Activated naive CD4-positive, alpha-beta T cell treated with anti-CD3 and anti-CD28 coated beads, Interleukin-2, amount 50 U/mL, for 72 hours (primary cell): ENCODE results near the gene OPCML. TPM values are rescaled to one million over a fixed set of nuclear protein-coding genes. Genes with fewer than 3 reads are reported as not detected.

Experiments
- ATAC-seq, 2 donors: fragments of 150-1000 bp; cut with Tn5 transposase; 2 replicates each; pipeline ENCODE4 v1.10.0; 2021; ENCODE audit warnings: mild to moderate bottlenecking in 2 of 2, moderate library complexity in 2 of 2
- DNase-seq, 2 donors: peaks; one replicate each; pipeline ENCODE4 v3.0.0; 2021 to 2022; ENCODE audit warnings: low spot score in 2 of 2
- H3K27ac Mint-ChIP-seq, 2 donors: one replicate each; pipeline ENCODE4 v1.8.0; 2022; ENCODE audit warnings: mild to moderate bottlenecking in 2 of 2, mixed read lengths in 2 of 2
- H3K36me3 Mint-ChIP-seq, 2 donors: one replicate each; pipeline ENCODE4 v1.8.0; 2022; ENCODE audit warnings: mixed read lengths in 2 of 2
- H3K9me3 Mint-ChIP-seq, 2 donors: one replicate each; pipeline ENCODE4 v1.8.0; 2022; ENCODE audit warnings: mixed read lengths in 2 of 2
- total RNA-seq, 2 donors: library from RNA; stranded (reverse); gene quantifications; one replicate each; pipeline ENCODE4 v1.2.3, GENCODE V29; 2022

The OPCML gene
- total RNA-seq, 2 donors from 2014 or later: not detected

DNA sequence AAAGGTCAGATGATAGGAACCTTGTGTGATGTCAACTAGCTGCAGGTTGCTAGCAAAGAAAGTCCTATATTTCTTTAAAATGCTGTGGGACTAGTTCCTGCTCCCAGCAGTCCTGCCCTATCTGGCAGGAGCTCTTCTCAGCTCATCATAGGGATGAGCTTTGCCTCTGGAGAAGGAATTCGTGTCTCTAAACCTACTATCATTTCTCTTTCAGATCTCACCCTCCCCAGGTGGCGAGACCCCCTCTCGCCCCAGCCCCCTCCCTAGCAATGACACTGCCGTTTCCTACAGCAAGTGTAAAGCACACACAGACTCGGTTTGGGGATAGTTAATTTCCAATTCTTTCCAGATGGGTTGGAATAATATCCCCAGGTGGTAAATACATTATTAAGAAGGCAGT, 533.3 kb downstream of the OPCML start:
- H3K36me3 Mint-ChIP-seq: peaks cover 0 to 7% of the 10 kb centered on the region in 2 donors
- ATAC-seq (no peak), DNase-seq (no peak)

GRCh38 chr11:132997396-132997795, 534.9 kb downstream of the OPCML start:
- H3K9me3 Mint-ChIP-seq: peaks cover 6 to 9% of the 10 kb centered on the region in 2 donors
- H3K27ac Mint-ChIP-seq: no peak overlapping the region
- peaks cover 0 to 13% of the 10 kb centered on the region in 2 donors for H3K36me3 Mint-ChIP-seq
- DNase-seq (no peak), ATAC-seq (no peak)

More for the DNA sequence above, 533.3 kb downstream of the OPCML start:
- Mint-ChIP-seq H3K9me3 (peaks cover 9 to 12% of the 10 kb centered on the region in 2 donors), H3K27ac (no peak overlapping the region)

GRCh38 chr11:132994966-132995365, 537.3 kb downstream of the OPCML start:
- no peak overlapping the region for H3K27ac Mint-ChIP-seq

DNA sequence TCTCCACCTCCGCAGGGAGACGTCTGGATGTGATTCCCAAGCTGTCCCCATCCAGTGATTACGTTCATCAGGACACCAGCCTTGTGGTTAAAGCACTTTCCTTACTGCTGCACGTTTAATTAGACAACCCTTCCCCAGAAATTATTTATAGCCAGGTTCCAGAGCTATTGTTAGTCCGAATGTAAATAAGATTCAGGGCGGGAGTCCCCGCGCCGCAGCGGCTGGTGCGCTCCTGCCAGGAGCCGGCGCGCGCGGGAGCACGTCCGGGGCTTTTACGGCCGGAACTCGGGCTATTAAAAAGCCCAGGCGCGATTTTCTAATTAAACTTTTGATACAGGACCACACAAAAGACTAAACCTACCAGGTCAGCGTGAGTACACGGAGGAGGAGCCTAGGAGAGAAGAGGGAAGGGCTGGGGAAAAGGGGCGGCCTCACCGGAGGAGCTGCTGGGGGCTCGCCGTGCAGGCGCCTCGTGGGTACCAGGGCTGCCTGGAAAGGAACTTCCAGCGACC, 538.3 kb downstream of the OPCML start:
- Mint-ChIP-seq H3K36me3 (peaks cover 0 to 13% of the 10 kb centered on the region in 2 donors), H3K27ac (no peak overlapping the region), H3K9me3 (peaks cover 0 to 5% of the 10 kb centered on the region in 2 donors)
- DNase-seq (no peak), ATAC-seq (no peak)

More at GRCh38 chr11:132994966-132995365, 537.3 kb downstream of the OPCML start:
- ATAC-seq (no peak), DNase-seq (no peak)
- H3K9me3 Mint-ChIP-seq: peaks cover 0 to 5% of the 10 kb centered on the region in 2 donors
- H3K36me3 Mint-ChIP-seq: peaks cover 0 to 13% of the 10 kb centered on the region in 2 donors

GRCh38 chr11:132992838-132993631, 539.3 kb downstream of the OPCML start:
- Mint-ChIP-seq H3K9me3 (peaks cover 0 to 9% of the 10 kb centered on the region in 2 donors), H3K27ac (no peak overlapping the region), H3K36me3 (peaks cover 0 to 13% of the 10 kb centered on the region in 2 donors)
- no peak for DNase-seq
- no peak for ATAC-seq

DNA sequence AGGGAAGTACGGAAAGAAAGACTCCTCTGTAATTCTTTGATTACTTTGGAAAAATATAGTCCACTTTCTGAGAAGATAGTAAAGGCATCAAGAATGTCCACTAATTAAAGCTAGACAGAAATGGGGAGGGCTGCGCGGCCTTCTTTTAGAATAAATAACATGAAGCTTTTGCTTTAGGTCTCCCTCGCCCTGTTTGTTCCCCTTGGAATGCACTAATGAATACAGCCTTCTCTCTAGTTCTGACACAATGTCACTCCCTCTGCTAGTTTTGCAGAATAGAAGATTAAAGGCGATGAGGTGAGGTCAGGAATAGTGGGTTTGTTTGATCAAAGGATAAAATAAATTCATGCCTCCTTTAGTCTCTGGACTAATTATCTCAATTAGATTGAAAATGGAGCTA, 543.9 kb downstream of the OPCML start:
- Mint-ChIP-seq H3K27ac (no peak overlapping the region), H3K36me3 (peaks cover 0 to 5% of the 10 kb centered on the region in 2 donors), H3K9me3 (peaks cover 8 to 9% of the 10 kb centered on the region in 2 donors)
- ATAC-seq (no peak), DNase-seq (no peak)

DNA sequence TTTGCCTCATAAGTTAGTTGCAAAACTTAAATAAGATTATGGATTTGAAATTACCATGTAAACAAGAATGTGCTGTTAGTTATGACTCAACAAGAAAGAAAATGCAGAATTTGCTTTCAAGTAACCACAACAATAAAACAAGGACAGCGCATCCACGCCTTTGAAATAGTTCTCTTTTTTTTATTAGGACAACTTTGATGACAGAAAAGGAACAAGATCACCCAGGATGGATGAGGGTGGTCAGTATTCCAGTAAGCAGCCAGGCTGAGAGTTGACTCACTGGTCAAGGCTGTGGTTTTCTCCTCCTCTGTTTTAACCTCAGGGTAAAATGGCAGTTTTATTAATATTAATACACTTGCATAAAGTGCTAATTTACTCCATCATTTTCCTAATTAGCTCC, 544.4 kb downstream of the OPCML start:
- ATAC-seq: no peak
- H3K9me3 Mint-ChIP-seq: peaks cover 8 to 9% of the 10 kb centered on the region in 2 donors
- H3K36me3 Mint-ChIP-seq: no peaks in the 10 kb centered on the region
- H3K27ac Mint-ChIP-seq: no peak overlapping the region
- no peak for DNase-seq

- H3K36me3 Mint-ChIP-seq: no peaks in the 10 kb centered on the region
- no peak overlapping the region for H3K27ac Mint-ChIP-seq
- ATAC-seq (no peak), DNase-seq (no peak)
- H3K9me3 Mint-ChIP-seq: peaks cover 12 to 16% of the 10 kb centered on the region in 2 donors
These were observed 548.7 kb downstream of the OPCML start for GRCh38 chr11:132983641-132983978.

DNA sequence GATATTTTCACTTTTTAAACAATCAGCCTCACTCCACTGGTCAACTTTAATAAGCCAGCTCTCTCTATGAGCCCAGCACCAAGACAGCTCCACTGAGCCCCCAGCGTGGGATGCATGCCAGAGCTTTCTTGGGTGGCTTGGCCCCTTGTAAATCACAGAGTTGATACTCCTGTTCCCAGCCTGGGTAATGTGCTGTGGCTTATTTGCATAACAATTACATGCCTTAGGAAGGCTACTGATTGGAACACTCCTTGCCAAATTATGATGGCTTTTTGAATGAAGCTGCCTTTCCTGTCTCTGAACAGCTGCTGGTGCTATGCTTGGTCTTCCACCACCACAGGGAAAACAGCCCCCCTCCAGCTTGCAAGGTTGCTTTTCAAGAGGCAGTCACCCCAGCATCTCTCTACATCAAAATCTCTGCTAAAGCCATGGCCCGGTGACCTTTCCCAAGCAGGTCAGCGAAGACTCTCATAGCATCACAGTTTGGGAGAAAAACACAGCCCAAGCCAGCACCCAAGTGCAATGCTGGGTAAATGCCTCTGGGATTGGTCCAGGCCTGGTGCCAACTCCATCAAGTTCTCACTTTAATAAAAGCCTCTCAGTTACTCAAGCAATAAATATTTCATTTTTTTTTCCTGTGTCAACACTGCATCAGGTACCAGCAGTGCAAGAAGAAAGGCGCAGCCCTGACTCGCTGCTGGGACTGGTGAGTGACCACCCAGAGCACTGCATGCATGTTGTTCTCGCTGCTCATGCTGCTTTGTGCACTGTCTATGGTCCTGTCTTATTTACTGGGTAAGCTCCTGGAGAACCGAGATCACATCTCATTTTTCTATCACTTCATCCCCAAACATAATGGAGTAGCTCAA, 549.3 kb downstream of the OPCML start:
- DNase-seq (no peak), ATAC-seq (no peak)
- Mint-ChIP-seq H3K36me3 (no peaks in the 10 kb centered on the region), H3K9me3 (peaks cover 11 to 16% of the 10 kb centered on the region in 2 donors), H3K27ac (no peak overlapping the region)

DNA sequence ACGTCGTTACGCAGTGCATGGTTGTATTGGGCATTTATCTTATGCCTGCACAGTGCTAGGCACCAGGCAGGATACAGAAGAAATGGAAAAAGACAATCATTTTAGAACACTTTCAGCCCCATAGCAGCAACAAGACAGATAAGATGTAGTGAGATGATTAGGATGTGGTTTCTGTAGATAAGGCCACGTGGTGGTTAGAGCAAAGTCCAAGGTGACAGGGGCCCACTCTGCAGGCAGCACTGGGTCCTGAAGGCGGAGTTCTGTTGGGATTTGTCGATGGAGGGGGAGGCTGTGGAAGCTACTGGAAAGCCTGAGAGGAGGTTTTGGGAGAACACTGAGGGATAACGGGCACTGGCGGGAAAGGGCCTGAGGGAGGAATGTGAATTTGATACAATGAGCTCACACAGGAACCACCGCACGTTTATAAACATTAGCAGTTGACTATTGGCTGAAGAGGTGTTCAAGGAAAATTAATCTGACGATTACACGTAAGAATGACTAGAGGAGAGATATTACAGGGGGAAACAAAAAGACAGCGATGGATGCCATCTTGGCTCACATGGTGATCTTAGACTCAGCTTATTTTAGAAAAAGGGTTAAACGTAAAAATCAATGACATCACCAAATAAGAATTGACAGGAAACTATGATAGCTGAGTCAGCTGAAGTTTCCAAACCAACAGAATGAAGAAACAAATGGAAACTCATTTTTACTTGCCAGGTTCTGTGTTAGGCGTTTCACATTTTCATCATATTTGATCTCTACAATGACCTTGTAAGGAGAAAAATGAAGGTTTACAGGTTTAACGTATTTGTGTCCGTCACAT, 551.0 kb downstream of the OPCML start:
- Mint-ChIP-seq H3K9me3 (peaks cover 10 to 11% of the 10 kb centered on the region in 2 donors), H3K27ac (no peak overlapping the region), H3K36me3 (no peaks in the 10 kb centered on the region)
- DNase-seq (no peak), ATAC-seq (no peak)

DNA sequence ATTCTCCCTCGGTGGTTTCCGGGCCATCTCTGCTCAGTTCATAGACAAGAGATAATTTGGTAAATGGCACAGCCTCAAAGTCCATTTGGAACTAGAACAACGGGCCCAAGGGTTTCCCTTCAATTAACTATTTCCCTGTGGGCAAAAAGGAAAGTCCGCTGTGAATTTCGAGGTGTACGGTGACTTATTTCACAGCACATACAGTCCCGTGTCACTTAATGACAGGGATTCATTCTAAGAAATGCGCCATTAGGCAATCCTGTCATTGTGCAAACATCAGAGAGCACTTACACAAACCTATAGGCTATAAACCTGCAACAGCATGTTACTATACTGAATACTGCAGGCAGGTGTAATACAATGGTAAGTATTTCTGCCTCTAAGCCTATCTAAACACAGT, 551.6 kb downstream of the OPCML start:
- Mint-ChIP-seq H3K27ac (no peak overlapping the region), H3K9me3 (peaks cover 10% of the 10 kb centered on the region in 2 donors), H3K36me3 (no peaks in the 10 kb centered on the region)
- no peak for ATAC-seq
- no peak for DNase-seq

GRCh38 chr11:132977746-132978145, 554.6 kb downstream of the OPCML start:
- Mint-ChIP-seq H3K9me3 (peaks cover 7 to 21% of the 10 kb centered on the region in 2 donors), H3K27ac (no peak overlapping the region), H3K36me3 (peaks cover 0 to 5% of the 10 kb centered on the region in 2 donors)
- ATAC-seq (no peak), DNase-seq (no peak)

- H3K36me3 Mint-ChIP-seq: peaks cover 0 to 5% of the 10 kb centered on the region in 2 donors
- peaks cover 7 to 21% of the 10 kb centered on the region in 2 donors for H3K9me3 Mint-ChIP-seq
- no peak for DNase-seq
- H3K27ac Mint-ChIP-seq: no peak overlapping the region
- ATAC-seq: no peak
These were observed 555.1 kb downstream of the OPCML start for GRCh38 chr11:132977241-132977640.

GRCh38 chr11:132976115-132976514, 556.2 kb downstream of the OPCML start:
- Mint-ChIP-seq H3K36me3 (peaks cover 0 to 5% of the 10 kb centered on the region in 2 donors), H3K9me3 (peaks cover 2 to 16% of the 10 kb centered on the region in 2 donors), H3K27ac (no peak overlapping the region)
- ATAC-seq (no peak), DNase-seq (no peak)

DNA sequence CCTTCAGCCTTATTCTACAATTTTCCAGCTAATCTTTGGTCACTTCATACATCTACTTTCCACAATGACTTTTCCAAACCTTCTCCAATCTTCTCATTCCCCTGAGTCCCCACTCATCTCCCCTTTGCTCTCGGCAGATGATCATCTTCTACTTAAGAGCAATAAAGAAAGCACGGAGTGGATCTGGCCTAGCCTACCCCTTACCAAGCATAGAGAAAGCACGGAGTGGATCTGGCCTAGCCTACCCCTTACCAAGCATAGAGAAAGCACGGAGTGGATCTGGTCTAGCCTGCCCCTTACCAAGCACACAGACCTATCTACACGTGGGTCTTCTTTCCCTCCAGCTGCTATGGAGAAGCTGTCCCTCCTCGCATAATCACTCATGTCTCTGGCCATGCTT, 558.6 kb downstream of the OPCML start:
- DNase-seq (no peak), ATAC-seq (no peak)
- Mint-ChIP-seq H3K9me3 (peaks cover 0 to 18% of the 10 kb centered on the region in 2 donors), H3K27ac (no peak overlapping the region), H3K36me3 (peaks cover 0 to 5% of the 10 kb centered on the region in 2 donors)

DNA sequence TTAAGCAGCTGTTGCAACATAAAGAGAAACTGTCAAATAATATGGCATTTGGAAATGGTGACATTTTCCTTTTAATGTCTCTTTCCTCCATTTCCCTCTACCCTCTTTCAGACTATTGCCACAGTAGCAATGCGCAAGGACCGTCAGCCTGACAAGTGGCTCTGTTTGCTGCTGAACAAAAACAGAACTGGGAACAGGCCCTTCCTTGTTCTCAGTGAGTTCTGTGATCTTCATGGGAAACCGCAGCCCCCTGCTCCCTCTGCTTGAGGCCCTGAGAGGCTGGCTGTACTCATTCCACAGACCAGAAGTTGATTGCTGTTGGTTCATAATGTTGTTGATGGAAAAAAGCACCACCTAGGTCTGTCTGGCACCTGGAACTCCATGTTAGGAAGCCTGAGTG, 559.7 kb downstream of the OPCML start:
- ATAC-seq (no peak), DNase-seq (no peak)
- H3K9me3 Mint-ChIP-seq: peaks cover 0 to 18% of the 10 kb centered on the region in 2 donors
- H3K36me3 Mint-ChIP-seq: peaks cover 0 to 5% of the 10 kb centered on the region in 2 donors
- no peak overlapping the region for H3K27ac Mint-ChIP-seq
